K562 (cell line): Measurements from ENCODE around the gene RHOV. TPM values are rescaled to one million over a fixed set of nuclear protein-coding genes. Genes with fewer than 3 reads are reported as not detected.
A peak's percentile ranks its signal among the peaks of the same experiment; 100 is the strongest.

Experiments used
- AFF1 ChIP-seq, 2 experiments: fragments of 450-650 bp; IDR thresholded peaks; 2 replicates each; pipeline ENCODE4 v1.6.1; 2018; ENCODE audit warnings: mild to moderate bottlenecking in 2 of 2, low read depth in 1 of 2; ENCODE audit not compliant: partially characterized antibody in 2 of 2
- CC2D1A ChIP-seq: fragments of 450-650 bp; IDR thresholded peaks from 2 replicates; pipeline ENCODE4 v1.6.1; 2017; ENCODE audit warnings: mild to moderate bottlenecking
- DACH1 ChIP-seq: fragments of 450-650 bp; IDR thresholded peaks from 2 replicates; pipeline ENCODE4 v1.6.1; 2018; ENCODE audit not compliant: partially characterized antibody
- HDAC2 ChIP-seq: fragments of 450-650 bp; IDR thresholded peaks from 2 replicates; pipeline ENCODE4 v1.6.1; 2016; ENCODE audit warnings: mild to moderate bottlenecking
- HEY1 ChIP-seq: fragments of 250-450 bp; sonication (Bioruptor Pico); IDR thresholded peaks from 2 replicates; pipeline ENCODE4 v1.5.0; 2020; ENCODE audit warnings: mild to moderate bottlenecking, moderate library complexity, borderline replicate concordance
- MAFG ChIP-seq: fragments of 450-650 bp; conservative IDR thresholded peaks from 2 replicates; pipeline ENCODE4 v1.6.1; 2016; ENCODE audit warnings: missing genetic modification characterization, missing compliant biosample characterization
- MYNN ChIP-seq, 2 experiments: sonication (generic); formaldehyde crosslinking in 1 of 2; IDR thresholded peaks; 2 replicates each; pipeline versions ENCODE4 v1.5.0 to v1.6.1; 2016 to 2020; ENCODE audit warnings: antibody characterized with exemption in 1 of 2, missing genetic modification reagents in 1 of 2
- NKRF ChIP-seq: fragments of 450-650 bp; IDR thresholded peaks from 2 replicates; pipeline ENCODE4 v1.6.1; 2016; ENCODE audit warnings: borderline replicate concordance
- PTRF ChIP-seq: fragments of 450-650 bp; IDR thresholded peaks from 2 replicates; pipeline ENCODE4 v1.6.1; 2016; ENCODE audit warnings: mild to moderate bottlenecking, missing genetic modification characterization, missing compliant biosample characterization
- RBM25 ChIP-seq: fragments of 200-400 bp; formaldehyde crosslinking; IDR thresholded peaks from 2 replicates; pipeline ENCODE4 v1.6.1; 2018; ENCODE audit warnings: low read length, low read depth, moderate library complexity; ENCODE audit not compliant: severe bottlenecking
- SRSF9 ChIP-seq: fragments of 200-400 bp; formaldehyde crosslinking; IDR thresholded peaks from 2 replicates; pipeline ENCODE4 v1.6.1; 2017; ENCODE audit warnings: low read depth, low read length, borderline replicate concordance
- THAP7 ChIP-seq: fragments of 250-450 bp; sonication (Bioruptor Pico); IDR thresholded peaks from 2 replicates; pipeline ENCODE4 v1.5.0; 2021
- ZBED1 ChIP-seq: IDR thresholded peaks from 2 replicates; pipeline ENCODE4 v1.6.1; 2014
- ZNF551 ChIP-seq: fragments of 250-450 bp; sonication (Bioruptor Pico); IDR thresholded peaks from 2 replicates; pipeline ENCODE4 v1.5.0; 2021; ENCODE audit warnings: mild to moderate bottlenecking, moderate library complexity
- polyA plus RNA-seq, 8 experiments: library from polyadenylated mRNA; depleted of rRNA in 4 of 8; stranded (reverse) in 5 of 8; unstranded in 3 of 8; fragments of >200 nt; fragmentation: Nextera tagmentation in 2 of 8; fragmentation: Illumina TruSeq in 1 of 8; extraction: Ambion mirVana in 2 of 8; extraction: Trizol in 1 of 8; gene quantifications; 2 replicates each; pipeline versions ENCODE4 v1.2.1 to v1.2.3, GENCODE V29; 2011 to 2014; ENCODE audit warnings: inconsistent platforms in 1 of 8, missing spikeins in 1 of 8
- total RNA-seq, 7 experiments: library from RNA; depleted of rRNA in 6 of 7; stranded (reverse); fragments of >200 nt in 6 of 7; fragmentation: Illumina TruSeq in 2 of 7; extraction: Trizol in 2 of 7; gene quantifications; 2 replicates each; pipeline versions ENCODE4 v1.2.1 to v1.2.3, GENCODE V29; 2011 to 2021; ENCODE audit warnings: low replicate concordance in 1 of 7
- TF ChIP-seq, protein P1 (sequence below), 2 experiments: fragments of 200-800 bp in 1 of 2; sonication (Bioruptor generic) in 1 of 2; sonication (generic) in 1 of 2; formaldehyde crosslinking in 1 of 2; IDR thresholded peaks in 1 of 2; conservative IDR thresholded peaks in 1 of 2; 2 replicates each; pipeline versions ENCODE4 v1.5.0 to v1.6.1; 2016 to 2020; ENCODE audit warnings: missing compliant biosample characterization in 1 of 2, missing genetic modification characterization in 1 of 2, missing genetic modification reagents in 1 of 2
- TF ChIP-seq, protein P2 (sequence below): fragments of 250-450 bp; sonication (Bioruptor Pico); IDR thresholded peaks from 2 replicates; pipeline ENCODE4 v1.9.0; 2021; ENCODE audit warnings: mild to moderate bottlenecking

The RHOV gene
- total and polyA plus RNA-seq, 9 of the 15 experiments (the other 6 are each of a cell fraction or from before 2014, with no cell fraction given) = 0.08 to 2.0 (median 1.1) TPM

GRCh38 chr15:40893733-40894680 lies 20.0 kb upstream of the RHOV start, which contains the start of gene VPS18 (continued):
- TF ChIP-seq PTRF (tag) = no peak
- TF ChIP-seq MAFG (tag) = no peak
- peak; percentile 96 for TF ChIP-seq DACH1
- TF ChIP-seq RBM25 = no peak
- TF ChIP-seq MYNN (IDR thresholded peaks at IDR 0.05) = peak; percentile 54; the same call in 1 of the 2 replicates
- TF ChIP-seq MYNN (CRISPR knock-in tag; IDR thresholded peaks at IDR 0.05) = no peak
- TF ChIP-seq ZNF551 (CRISPR knock-in tag) = no peak
- TF ChIP-seq THAP7 (CRISPR knock-in tag) = no peak
- no peak for TF ChIP-seq SRSF9
- no peak for TF ChIP-seq ZBED1
- TF ChIP-seq AFF1 (IDR thresholded peaks at IDR 0.05; ENCODE audit: low read depth in 1 of 2, partially characterized antibody in 2 of 2) = peak in 1 of 2 experiments; percentile 14
- peak; percentile 77; the same call in 1 of the 2 replicates for TF ChIP-seq CC2D1A
- peak; percentile 78 for TF ChIP-seq HDAC2
- TF ChIP-seq, protein P1, sequence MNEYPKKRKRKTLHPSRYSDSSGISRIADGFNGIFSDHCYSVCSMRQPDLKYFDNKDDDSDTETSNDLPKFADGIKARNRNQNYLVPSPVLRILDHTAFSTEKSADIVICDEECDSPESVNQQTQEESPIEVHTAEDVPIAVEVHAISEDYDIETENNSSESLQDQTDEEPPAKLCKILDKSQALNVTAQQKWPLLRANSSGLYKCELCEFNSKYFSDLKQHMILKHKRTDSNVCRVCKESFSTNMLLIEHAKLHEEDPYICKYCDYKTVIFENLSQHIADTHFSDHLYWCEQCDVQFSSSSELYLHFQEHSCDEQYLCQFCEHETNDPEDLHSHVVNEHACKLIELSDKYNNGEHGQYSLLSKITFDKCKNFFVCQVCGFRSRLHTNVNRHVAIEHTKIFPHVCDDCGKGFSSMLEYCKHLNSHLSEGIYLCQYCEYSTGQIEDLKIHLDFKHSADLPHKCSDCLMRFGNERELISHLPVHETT (CRISPR knock-in tag; conservative IDR thresholded peaks at IDR 0.05 in 1 of 2, IDR thresholded peaks at IDR 0.05 in 1 of 2) = peak in 1 of 2 experiments; percentile 60; a peak in 1 of 4 replicates
- TF ChIP-seq HEY1 (CRISPR knock-in tag) = no peak
- TF ChIP-seq NKRF = peak; percentile 96
- TF ChIP-seq, protein P2, sequence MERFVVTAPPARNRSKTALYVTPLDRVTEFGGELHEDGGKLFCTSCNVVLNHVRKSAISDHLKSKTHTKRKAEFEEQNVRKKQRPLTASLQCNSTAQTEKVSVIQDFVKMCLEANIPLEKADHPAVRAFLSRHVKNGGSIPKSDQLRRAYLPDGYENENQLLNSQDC (CRISPR knock-in tag) = no peak
